ENCODE data around the gene PHLDB2. TPM values are rescaled to one million over a fixed set of nuclear protein-coding genes. Genes with fewer than 3 reads are reported as not detected.

Gene PHLDB2
- total RNA-seq: 100 to 1,000 TPM in 1 of 2 donors, 10 to 100 TPM in 1; 73.6 to 116 TPM

DNA sequence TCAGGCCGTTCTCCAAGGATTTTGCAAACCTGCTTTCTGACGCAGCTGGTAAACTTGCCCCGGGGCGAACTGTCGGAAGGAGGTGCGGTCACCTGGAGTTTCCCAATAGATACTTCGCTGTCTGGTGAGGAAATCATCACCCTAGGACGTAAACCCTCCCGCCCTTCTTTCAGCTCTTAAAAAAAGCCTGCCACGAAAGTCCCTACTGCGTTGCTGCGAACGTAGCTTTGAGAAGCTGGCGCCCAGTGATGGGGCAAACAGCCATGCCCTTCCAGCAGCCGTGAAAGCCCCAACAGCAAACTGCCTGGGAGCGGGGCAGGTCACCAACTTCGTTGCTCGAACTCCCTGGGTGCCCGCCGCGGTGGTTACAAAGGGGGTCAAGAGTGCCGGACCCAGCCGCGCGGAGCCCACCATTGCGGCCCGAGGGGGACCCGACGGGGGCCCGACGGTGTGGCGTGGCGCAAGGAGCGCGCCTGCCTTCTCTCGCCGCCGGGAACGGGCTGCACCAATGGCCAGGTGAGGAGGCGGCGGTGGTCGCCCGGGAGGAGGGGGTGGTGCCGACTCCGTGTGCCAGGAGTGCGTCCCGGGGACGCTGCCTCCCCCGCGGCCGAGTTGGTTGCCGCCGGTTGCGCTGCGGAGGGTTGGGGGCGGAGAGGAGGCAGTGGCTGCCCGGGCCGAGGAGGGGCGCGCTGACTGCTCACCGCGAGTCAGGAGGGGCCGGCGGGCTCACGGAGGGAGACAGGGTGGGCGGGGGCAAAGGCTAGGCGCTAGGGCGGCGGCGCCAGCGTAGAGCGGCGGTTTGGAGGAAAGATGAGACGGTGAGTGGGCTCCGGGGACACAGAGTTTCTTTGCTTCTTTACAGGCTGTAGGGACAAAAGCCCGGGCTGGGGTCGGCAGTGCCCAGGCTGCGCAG, at the start of gene PHLDB2:
Gene PHLDB2, plus strand, starts transcription at position 205 of the 913 bp plus-strand sequence. CDS start 24,813 bp downstream, outside the sequence.

DNA sequence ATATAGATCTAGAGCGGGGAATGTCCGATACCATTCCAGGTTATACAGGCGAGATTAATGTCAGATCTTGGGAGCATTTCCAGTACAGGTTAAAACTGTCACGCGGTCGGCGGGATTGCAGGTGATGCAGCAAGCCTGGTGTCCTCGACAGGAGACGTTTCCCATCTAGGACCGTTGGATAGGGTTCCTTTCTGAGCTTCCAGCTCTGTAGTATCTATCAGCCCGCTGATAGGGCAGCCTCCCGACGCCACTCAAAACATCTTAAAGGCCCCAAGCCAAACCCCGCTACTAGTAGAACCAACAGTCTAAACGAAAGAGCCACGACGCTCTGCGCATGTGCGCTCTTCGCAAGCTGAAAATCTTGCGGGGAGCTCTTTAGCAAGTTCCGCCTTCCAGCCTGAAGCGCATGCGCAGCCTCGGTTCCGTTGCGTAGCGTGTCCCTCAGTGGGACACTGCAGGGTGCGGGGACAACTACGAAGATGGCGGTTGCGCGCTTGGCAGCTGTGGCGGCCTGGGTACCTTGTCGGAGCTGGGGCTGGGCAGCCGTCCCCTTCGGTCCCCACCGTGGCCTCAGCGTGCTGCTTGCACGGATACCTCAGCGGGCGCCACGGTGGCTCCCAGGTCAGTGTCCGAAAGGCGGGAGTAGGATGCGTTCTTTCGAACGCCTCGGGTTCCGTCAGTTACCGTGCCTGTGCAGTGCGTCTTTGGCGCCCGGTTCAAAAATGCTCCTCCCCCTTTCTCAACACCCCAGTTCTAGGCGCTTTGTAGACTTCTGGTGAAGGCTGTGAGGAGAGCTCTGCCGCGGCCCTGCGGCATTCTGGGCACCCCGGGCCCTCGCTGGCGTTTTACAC, 119.7 kb downstream of the PHLDB2 start, which contains the start of gene ABHD10:
Gene ABHD10, plus strand, starts transcription at position 444 of the 851 bp plus-strand sequence. Its CDS starts 36 bp downstream, at position 480.

GRCh38 chr3:111998636-111999483, 139.8 kb downstream of the PHLDB2 start, which contains the start of gene TAGLN3:
TAGLN3 (plus strand) TSS chr3:111998922; CDS start chr3:111999423, 501 bp downstream.

Other genes starting within 250 kb of the PHLDB2 start
- gene PLCXD2, start 184.6 kb upstream of the PHLDB2 start, total RNA-seq: under 1 TPM; 0.33 to 0.34 TPM
- 10 to 100 TPM; 50.0 to 68.1 TPM for gene ABHD10, start 119.8 kb downstream of the PHLDB2 start, total RNA-seq
- 1 to 10 TPM in 1 of 2 donors, not detected in 1; 1.4 TPM for gene TAGLN3, start 139.7 kb downstream of the PHLDB2 start, total RNA-seq
- gene TMPRSS7, start 175.5 kb downstream of the PHLDB2 start, total RNA-seq: not detected
- gene C3orf52, start 227.1 kb downstream of the PHLDB2 start, total RNA-seq: 10 to 100 TPM; 12.4 to 18.0 TPM